HG02623 (cell line): ENCODE data around the gene LRRC3.

Experiments used
- ATAC-seq: cut with Tn5 transposase; IDR thresholded peaks from one replicate; pipeline ENCODE4 v1.9.1; 2021; ENCODE audit warnings: moderate library complexity; ENCODE audit not compliant: unreplicated experiment

Gene LRRC3

GRCh38 chr21:44509539-44509938, 54.2 kb downstream of the LRRC3 start:
- no peak for ATAC-seq

GRCh38 chr21:44510109-44510507, 54.8 kb downstream of the LRRC3 start:
- ATAC-seq = no peak

GRCh38 chr21:44510508-44511218, 55.4 kb downstream of the LRRC3 start:
- ATAC-seq = no peak

- ATAC-seq = no peak
Observed at GRCh38 chr21:44511219-44511937, 56.1 kb downstream of the LRRC3 start.
